ENCODE measurements around the gene SENP7.
A peak's percentile ranks its signal among the peaks of the same experiment; 100 is the strongest.
"Not testable (repeated sequence)": the region's sequence is repeated elsewhere in the genome, so short reads cannot be mapped to it uniquely, and the experiment has no call there.

SENP7 gene

DNA sequence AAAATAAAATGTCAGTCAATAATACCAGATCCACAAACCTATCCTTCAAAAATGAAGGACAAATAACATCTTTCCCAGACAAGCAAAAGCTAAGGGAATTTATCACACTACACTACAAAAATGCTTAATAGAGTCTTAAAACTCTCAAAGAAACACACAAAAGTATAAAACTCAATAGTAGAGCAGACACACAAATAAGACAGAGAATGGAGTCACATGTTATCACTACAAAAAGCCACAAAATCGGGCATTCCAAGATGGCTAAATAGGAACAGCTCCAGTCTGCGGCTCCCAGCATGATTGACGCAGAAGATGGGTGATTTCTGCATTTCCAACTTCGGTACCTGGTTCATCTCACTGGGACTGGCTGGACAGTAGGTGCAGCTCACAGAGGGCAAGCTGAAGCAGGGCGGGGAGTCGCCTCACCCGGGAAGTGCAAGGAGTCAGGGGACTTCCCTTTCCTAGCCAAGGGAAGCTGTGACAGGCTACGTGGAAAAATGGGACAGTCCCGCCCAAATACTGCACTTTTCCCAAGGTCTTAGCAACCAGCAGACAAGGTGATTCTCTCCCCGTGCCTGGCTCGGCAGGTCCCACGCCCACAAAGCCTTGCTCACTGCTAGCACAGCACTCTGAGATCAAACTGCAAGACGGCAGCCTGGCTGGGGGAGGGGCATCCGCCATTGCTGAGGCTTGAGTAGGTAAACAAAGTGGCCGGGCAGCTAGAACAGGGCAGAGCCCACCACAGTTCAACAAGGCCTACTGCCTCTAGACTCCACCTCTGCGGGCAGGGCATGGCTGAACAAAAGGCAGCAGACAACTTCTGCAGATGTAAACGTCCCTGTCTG lies 46.3 kb downstream of the SENP7 start:
- no peak overlapping the region for H3K4me3 ChIP-seq (ENCODE audit: control insufficient read depth, low read depth, low read length)
- no peak for DNase-seq (ENCODE audit: low read depth)
- TF ChIP-seq, protein P1, sequence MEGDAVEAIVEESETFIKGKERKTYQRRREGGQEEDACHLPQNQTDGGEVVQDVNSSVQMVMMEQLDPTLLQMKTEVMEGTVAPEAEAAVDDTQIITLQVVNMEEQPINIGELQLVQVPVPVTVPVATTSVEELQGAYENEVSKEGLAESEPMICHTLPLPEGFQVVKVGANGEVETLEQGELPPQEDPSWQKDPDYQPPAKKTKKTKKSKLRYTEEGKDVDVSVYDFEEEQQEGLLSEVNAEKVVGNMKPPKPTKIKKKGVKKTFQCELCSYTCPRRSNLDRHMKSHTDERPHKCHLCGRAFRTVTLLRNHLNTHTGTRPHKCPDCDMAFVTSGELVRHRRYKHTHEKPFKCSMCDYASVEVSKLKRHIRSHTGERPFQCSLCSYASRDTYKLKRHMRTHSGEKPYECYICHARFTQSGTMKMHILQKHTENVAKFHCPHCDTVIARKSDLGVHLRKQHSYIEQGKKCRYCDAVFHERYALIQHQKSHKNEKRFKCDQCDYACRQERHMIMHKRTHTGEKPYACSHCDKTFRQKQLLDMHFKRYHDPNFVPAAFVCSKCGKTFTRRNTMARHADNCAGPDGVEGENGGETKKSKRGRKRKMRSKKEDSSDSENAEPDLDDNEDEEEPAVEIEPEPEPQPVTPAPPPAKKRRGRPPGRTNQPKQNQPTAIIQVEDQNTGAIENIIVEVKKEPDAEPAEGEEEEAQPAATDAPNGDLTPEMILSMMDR (conservative IDR thresholded peaks at IDR 0.05; ENCODE audit: control insufficient read depth, insufficient read depth, low read depth, low read length), result no peak

DNA sequence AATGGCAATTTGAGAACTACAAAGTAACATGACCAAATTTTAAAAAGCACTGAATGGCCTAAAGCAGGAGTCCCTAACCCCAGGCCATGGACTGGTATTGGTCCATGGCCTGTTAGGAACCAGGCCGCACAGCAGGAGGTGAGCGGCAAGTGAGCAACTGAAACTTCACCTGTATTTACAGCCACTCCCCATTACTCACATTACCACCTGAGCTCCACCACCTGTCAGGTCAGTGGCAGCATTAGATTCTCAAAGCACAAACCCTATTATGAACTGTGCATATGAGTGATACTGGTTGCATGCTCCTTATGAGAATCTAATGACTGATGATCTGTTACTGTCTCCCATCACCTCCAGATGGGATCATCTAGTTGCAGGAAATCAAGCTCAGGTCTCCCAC lies 48.8 kb downstream of the SENP7 start:
- H3K4me3 ChIP-seq (ENCODE audit: control insufficient read depth, low read depth, low read length), result no peak overlapping the region
- TF ChIP-seq, protein P1 (conservative IDR thresholded peaks at IDR 0.05; ENCODE audit: control insufficient read depth, insufficient read depth, low read depth, low read length), result no peak
- DNase-seq (ENCODE audit: low read depth), result no peak

DNA sequence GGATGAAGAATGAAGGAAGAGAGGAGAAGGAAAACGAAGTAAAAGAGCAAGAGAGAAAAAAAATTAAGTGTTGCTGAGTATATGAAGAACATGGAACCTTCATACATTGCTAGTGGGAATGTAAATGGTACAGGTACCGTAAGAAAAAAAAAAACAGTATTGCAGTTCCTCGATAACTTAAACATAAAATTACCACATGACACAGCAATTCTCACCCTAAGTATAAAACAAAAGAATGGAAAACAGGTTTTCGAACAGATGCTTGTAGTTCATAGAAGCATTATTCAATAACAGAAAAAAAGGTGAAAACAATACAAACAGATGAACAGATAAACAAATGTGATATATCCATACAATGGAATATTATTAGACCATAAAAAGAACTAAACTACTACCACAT lies 51.6 kb downstream of the SENP7 start:
- DNase-seq (ENCODE audit: low read depth), result no peak
- TF ChIP-seq, protein P1 (conservative IDR thresholded peaks at IDR 0.05; ENCODE audit: control insufficient read depth, insufficient read depth, low read depth, low read length), result no peak
- H3K4me3 ChIP-seq (ENCODE audit: control insufficient read depth, low read depth, low read length), result no peak overlapping the region

DNA sequence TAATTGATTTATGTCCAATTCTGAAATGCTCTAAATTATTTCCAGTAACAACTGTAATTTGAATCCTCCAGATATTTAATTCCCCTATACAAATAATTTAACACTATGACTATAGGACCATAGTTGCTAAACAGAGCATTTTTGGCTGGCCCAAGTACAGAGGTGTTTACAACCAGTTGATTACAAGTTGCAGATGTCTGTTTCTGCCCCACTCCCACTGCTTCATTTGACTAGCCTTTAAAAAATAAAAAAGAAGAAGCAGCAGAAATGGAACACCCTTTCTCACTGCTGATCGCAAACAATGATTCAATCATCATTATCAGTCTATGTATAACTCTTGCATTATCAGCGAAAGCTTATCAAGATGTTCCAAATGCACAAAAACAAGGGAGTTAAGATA lies 54.6 kb downstream of the SENP7 start:
- TF ChIP-seq, protein P1 (conservative IDR thresholded peaks at IDR 0.05; ENCODE audit: control insufficient read depth, insufficient read depth, low read depth, low read length), result no peak
- H3K4me3 ChIP-seq (ENCODE audit: control insufficient read depth, low read depth, low read length), result no peak overlapping the region
- no peak for DNase-seq (ENCODE audit: low read depth)

DNA sequence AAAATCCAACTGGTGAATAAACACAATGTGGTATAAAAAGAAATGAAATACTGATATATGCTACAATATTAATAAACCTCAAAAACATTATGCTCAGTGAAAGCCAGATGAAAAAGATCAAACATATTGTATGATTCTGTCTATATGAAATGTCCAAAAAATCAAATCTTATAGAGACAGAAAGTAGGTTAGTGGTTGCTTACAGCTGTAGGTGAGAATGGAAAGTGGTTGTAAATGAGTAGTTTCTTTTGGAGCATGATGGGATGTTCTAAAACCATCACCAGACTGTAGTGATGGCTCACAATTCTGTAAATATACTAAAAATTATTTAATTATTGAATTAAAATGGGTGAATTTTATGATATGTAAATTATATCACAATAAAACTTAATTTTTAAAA lies 58.4 kb downstream of the SENP7 start:
- TF ChIP-seq, protein P1 (conservative IDR thresholded peaks at IDR 0.05; ENCODE audit: control insufficient read depth, insufficient read depth, low read depth, low read length), result no peak
- H3K4me3 ChIP-seq (ENCODE audit: control insufficient read depth, low read depth, low read length), result no peak overlapping the region
- no peak for DNase-seq (ENCODE audit: low read depth)

DNA sequence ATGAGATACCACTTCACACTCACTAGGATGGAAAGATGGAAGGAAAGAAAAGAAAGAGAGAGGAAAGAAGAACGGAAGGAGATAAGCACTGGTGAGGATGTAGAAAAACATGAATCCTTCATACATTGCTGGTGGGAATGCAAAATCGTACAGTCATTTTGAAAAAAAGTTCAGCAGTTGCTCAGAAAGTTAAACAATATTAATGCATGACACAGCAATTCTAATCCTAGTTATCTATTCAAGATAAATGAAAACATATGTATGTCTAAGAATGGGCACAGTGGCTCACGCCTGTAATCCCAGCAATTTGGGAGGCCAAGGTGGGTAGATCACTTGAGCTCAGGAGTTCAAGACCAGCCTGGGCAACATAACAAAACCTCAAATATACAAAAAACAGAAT lies 59.1 kb downstream of the SENP7 start:
- H3K4me3 ChIP-seq (ENCODE audit: control insufficient read depth, low read depth, low read length), result no peak overlapping the region
- TF ChIP-seq, protein P1 (conservative IDR thresholded peaks at IDR 0.05; ENCODE audit: control insufficient read depth, insufficient read depth, low read depth, low read length), result no peak
- peak; percentile 25 for DNase-seq (ENCODE audit: low read depth)

DNA sequence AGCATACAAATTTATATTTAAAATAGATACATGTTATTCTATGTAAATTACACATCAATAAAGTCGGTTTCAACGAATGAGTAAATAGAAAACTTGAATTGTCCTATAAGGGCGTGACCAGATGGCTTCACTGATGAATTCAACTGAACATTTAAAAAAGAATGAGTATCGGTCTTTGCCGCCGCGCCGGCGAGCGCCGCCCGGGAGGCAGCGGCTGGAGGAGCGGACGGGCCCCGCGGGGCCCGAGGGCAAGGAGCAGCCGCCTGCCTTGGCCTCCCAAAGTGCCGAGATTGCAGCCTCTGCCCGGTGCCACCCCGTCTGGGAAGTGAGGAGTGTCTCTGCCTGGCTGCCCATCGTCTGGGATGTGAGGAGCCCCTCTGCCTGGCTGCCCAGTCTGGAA lies 74.4 kb downstream of the SENP7 start:
- DNase-seq (ENCODE audit: low read depth); H3K4me3 ChIP-seq (ENCODE audit: control insufficient read depth, low read depth, low read length): not testable (repeated sequence)
